ENCODE results near the gene ANKRD16. TPM values are rescaled to one million over a fixed set of nuclear protein-coding genes. Genes with fewer than 3 reads are reported as not detected.
A peak's percentile ranks its signal among the peaks of the same experiment; 100 is the strongest.

Gene ANKRD16
- total and polyA plus RNA-seq, 2 of the 13 experiments (the other 11 are each of a cell fraction or from before 2014, with no cell fraction given): 8.0 to 11.4 TPM

GRCh38 chr10:5817322-5818047 is 72.2 kb downstream of the ANKRD16 start (continued):
- TF ChIP-seq RERE (CRISPR knock-in tag; IDR thresholded peaks at IDR 0.05; ENCODE audit: low read depth) (no peak), ZNF501 (CRISPR knock-in tag; IDR thresholded peaks at IDR 0.05) (no peak), MIER3 (CRISPR knock-in tag; IDR thresholded peaks at IDR 0.05; ENCODE audit: borderline replicate concordance) (no peak), ZBTB38 (CRISPR knock-in tag; IDR thresholded peaks at IDR 0.05) (no peak), ZNF609 (CRISPR knock-in tag; IDR thresholded peaks at IDR 0.05; ENCODE audit: borderline replicate concordance) (0 out of 2 replicates have a peak, but pooled peaks have one; percentile 30), TFDP2 (CRISPR knock-in tag; IDR thresholded peaks at IDR 0.05) (no peak), ZNF296 (CRISPR knock-in tag; conservative IDR thresholded peaks at IDR 0.05) (no peak), YEATS4 (CRISPR knock-in tag; IDR thresholded peaks at IDR 0.05; ENCODE audit: borderline replicate concordance) (no peak), ZNF550 (CRISPR knock-in tag; IDR thresholded peaks at IDR 0.05; ENCODE audit: borderline replicate concordance) (no peak), ZMYM4 (CRISPR knock-in tag; IDR thresholded peaks at IDR 0.05) (peak; percentile 42; the same call in 1 of the 2 replicates), ZBTB14 (CRISPR knock-in tag; IDR thresholded peaks at IDR 0.05) (no peak), ZNF770 (CRISPR knock-in tag; IDR thresholded peaks at IDR 0.05) (peak; percentile 97), POGZ (CRISPR knock-in tag; IDR thresholded peaks at IDR 0.05) (peak; percentile 45; the same call in 1 of the 2 replicates)
